Stomach (tissue), 9 donors: ENCODE results near the gene VTI1A. TPM values are rescaled to one million over a fixed set of nuclear protein-coding genes. Genes with fewer than 3 reads are reported as not detected.

Experiments used
- DNase-seq, 2 donors: peaks; one replicate each; pipeline versions ENCODE4 v3.0.0 to v3.0.0-alpha.2; 2013 to 2019
- H3K27ac ChIP-seq, 5 donors: fragments of 200-600 bp in 4 of 5; sonication (generic) in 4 of 5; one replicate each; pipeline ENCODE4 v1.5.1; 2013 to 2019; ENCODE audit warnings: mild to moderate bottlenecking in 1 of 5, moderate library complexity in 1 of 5
- H3K27me3 ChIP-seq, 3 donors: fragments of 200-600 bp; sonication (generic); one replicate each; pipeline ENCODE4 v1.5.1; 2017 to 2019; ENCODE audit warnings: mixed run types in 1 of 3
- H3K36me3 ChIP-seq, 4 donors: fragments of 200-600 bp; sonication (generic); 1 replicate in 3 of 4; 2 replicates in 1 of 4; pipeline ENCODE4 v1.5.1; 2016 to 2019
- H3K4me1 ChIP-seq, 4 donors: fragments of 200-600 bp; sonication (generic); one replicate each; pipeline ENCODE4 v1.5.1; 2016 to 2019
- H3K4me3 ChIP-seq, 4 donors: fragments of 200-600 bp; sonication (generic) in 3 of 4; one replicate each; pipeline ENCODE4 v1.5.1; 2016 to 2019; ENCODE audit warnings: mild to moderate bottlenecking in 1 of 4
- H3K9me3 ChIP-seq, 4 donors: fragments of 200-600 bp; sonication (generic); one replicate each; pipeline ENCODE4 v1.5.1; 2016 to 2019
- CTCF ChIP-seq, 7 experiments: fragments of 450-650 bp in 4 of 7; fragments of 200-600 bp in 3 of 7; sonication (generic) in 3 of 7; IDR thresholded peaks; one replicate each; pipeline ENCODE4 v1.5.1; 2016 to 2019; ENCODE audit warnings: antibody characterized with exemption in 7 of 7, control low read depth in 2 of 7, mild to moderate bottlenecking in 1 of 7
- EP300 ChIP-seq: sonication (generic); formaldehyde crosslinking; IDR thresholded peaks from one replicate; pipeline ENCODE4 v1.6.1; 2017; ENCODE audit warnings: antibody characterized with exemption
- POLR2A ChIP-seq, 4 donors: fragments of 450-650 bp; IDR thresholded peaks; one replicate each; pipeline ENCODE4 v1.6.1; 2016; ENCODE audit warnings: antibody characterized with exemption in 4 of 4, control low read depth in 2 of 4, mild to moderate bottlenecking in 1 of 4, moderate library complexity in 1 of 4
- POLR2AphosphoS5 ChIP-seq, 3 donors: sonication (generic); formaldehyde crosslinking; IDR thresholded peaks; one replicate each; pipeline ENCODE4 v1.6.1; 2016; ENCODE audit warnings: antibody characterized with exemption in 3 of 3
- WGBS, 5 donors: extraction: QIAGEN DNeasy Blood & Tissue Kit in 3 of 5; methylation state at CpG; one replicate each; pipeline versions ENCODE4 v1.1.5 to v1.1.7; 2013 to 2018; 5-methylcytosine and 5-hydroxymethylcytosine counted together
- intact Hi-C: fragments of 100-400 bp; cut with DNase I; formaldehyde crosslinking; loops from one replicate; pipeline ENCODE4 v1.15.1; 2023; ENCODE audit warnings: low total_unique reads
- polyA plus RNA-seq, 3 donors: library from polyadenylated mRNA; stranded (reverse); fragments of 200-250 nt; gene quantifications; one replicate each; pipeline ENCODE4 v1.2.3, GENCODE V29; 2013
- total RNA-seq, 5 donors: library from RNA; depleted of rRNA; stranded (reverse); fragments of >200 nt; gene quantifications; one replicate each; pipeline versions ENCODE4 v1.1.0 to v1.2.3, GENCODE V29; 2014 to 2016
- donor health status: healthy with polysubstance abuse.
- donor health status: Bipolar disorder and iron deficiency.
- donor health status: healthy.

VTI1A gene
- total and polyA plus RNA-seq, 8 donors, result 6.5 to 222 (median 57.4) TPM

- Histone ChIP-seq H3K27ac (no peak overlapping the region), H3K27me3 (no peaks in the 10 kb centered on the region), H3K4me1 (no peaks in the 10 kb centered on the region), H3K36me3 (no peaks in the 10 kb centered on the region), H3K4me3 (no peak overlapping the region), H3K9me3 (no peaks in the 10 kb centered on the region)
- intact Hi-C loops, result no loop called here
- WGBS, 5 donors, result 31 to 63% (median 42%) methylated on average over 4 of the region's 4 CpGs
- no peak for DNase-seq
- TF ChIP-seq POLR2AphosphoS5 (IDR thresholded peaks at IDR 0.05) (no peak), POLR2A (IDR thresholded peaks at IDR 0.05) (no peak), EP300 (no peak), CTCF (IDR thresholded peaks at IDR 0.05) (no peak)
Measured at GRCh38 chr10:112552593-112553110, 105.6 kb downstream of the VTI1A start.

GRCh38 chr10:112553315-112553714 is 106.3 kb downstream of the VTI1A start:
- Histone ChIP-seq H3K27me3 (no peaks in the 10 kb centered on the region), H3K9me3 (no peaks in the 10 kb centered on the region), H3K36me3 (no peaks in the 10 kb centered on the region), H3K4me3 (no peak overlapping the region), H3K27ac (no peak overlapping the region), H3K4me1 (peaks cover 0 to 6% (median 0%) of the 10 kb centered on the region in 4 donors)
- DNase-seq, result no peak
- WGBS, 5 donors, result 91 to 98% (median 94%) methylated on average over 3 of the region's 3 CpGs
- TF ChIP-seq POLR2AphosphoS5 (IDR thresholded peaks at IDR 0.05), result no peak
- no peak for TF ChIP-seq CTCF (IDR thresholded peaks at IDR 0.05)
- no peak for TF ChIP-seq EP300
- no peak for TF ChIP-seq POLR2A (IDR thresholded peaks at IDR 0.05)
- intact Hi-C loops, result no loop called here

GRCh38 chr10:112554263-112554662 is 107.2 kb downstream of the VTI1A start:
- peaks cover 0 to 9% (median 0%) of the 10 kb centered on the region in 4 donors for H3K4me1 ChIP-seq
- H3K9me3 ChIP-seq, result no peaks in the 10 kb centered on the region
- no peaks in the 10 kb centered on the region for H3K27me3 ChIP-seq
- H3K36me3 ChIP-seq, result no peaks in the 10 kb centered on the region
- H3K27ac ChIP-seq, result no peak overlapping the region
- no peak for TF ChIP-seq EP300
- no peak for TF ChIP-seq POLR2A (IDR thresholded peaks at IDR 0.05)
- TF ChIP-seq CTCF (IDR thresholded peaks at IDR 0.05), result no peak
- TF ChIP-seq POLR2AphosphoS5 (IDR thresholded peaks at IDR 0.05), result no peak
- H3K4me3 ChIP-seq, result no peak overlapping the region
- intact Hi-C loops, result no loop called here
- no peak for DNase-seq

- no peak overlapping the region for H3K27ac ChIP-seq
- no peak overlapping the region for H3K4me3 ChIP-seq
- intact Hi-C loops, result no loop called here
- TF ChIP-seq POLR2AphosphoS5 (IDR thresholded peaks at IDR 0.05) (no peak), POLR2A (IDR thresholded peaks at IDR 0.05) (no peak), CTCF (IDR thresholded peaks at IDR 0.05) (no peak)
- no peaks in the 10 kb centered on the region for H3K27me3 ChIP-seq
- 89 to 94% (median 90%) methylated on average over 2 of the region's 2 CpGs for WGBS, 5 donors
- H3K4me1 ChIP-seq, result peaks cover 0 to 9% (median 0%) of the 10 kb centered on the region in 4 donors
- H3K36me3 ChIP-seq, result no peaks in the 10 kb centered on the region
- DNase-seq, result no peak
- H3K9me3 ChIP-seq, result no peaks in the 10 kb centered on the region
Measured at GRCh38 chr10:112557197-112557596, 110.2 kb downstream of the VTI1A start.
